ENCODE results near the gene KCNA3.

- TF ChIP-seq PKNOX1 (IDR thresholded peaks at IDR 0.05) (no peak), SP1 (IDR thresholded peaks at IDR 0.05) (no peak), SUZ12 (IDR thresholded peaks at IDR 0.05) (no peak), ARNT (IDR thresholded peaks at IDR 0.05) (no peak), BHLHE40 (IDR thresholded peaks at IDR 0.05; ENCODE audit: borderline replicate concordance) (no peak), ZNF384 (IDR thresholded peaks at IDR 0.05) (no peak), LEF1 (IDR thresholded peaks at IDR 0.05; ENCODE audit: borderline replicate concordance) (no peak), TARDBP (IDR thresholded peaks at IDR 0.05) (no peak), ELF4 (IDR thresholded peaks at IDR 0.05) (no peak), FOXK2 (IDR thresholded peaks at IDR 0.05) (no peak), HDGF (IDR thresholded peaks at IDR 0.05; ENCODE audit: borderline replicate concordance) (no peak), FOXA1 (IDR thresholded peaks at IDR 0.05) (no peak), NFRKB (IDR thresholded peaks at IDR 0.05) (no peak)
Measured at GRCh38 chr1:110647254-110647891, 27.4 kb downstream of the KCNA3 start.
